ENCODE measurements around the gene OGFOD3. TPM values are rescaled to one million over a fixed set of nuclear protein-coding genes. Genes with fewer than 3 reads are reported as not detected.

OGFOD3 gene
- total and polyA plus RNA-seq, 2 experiments from 2014 or later: 9.6 to 24.6 TPM

GRCh38 chr17:82411396-82412053 is 6.9 kb downstream of the OGFOD3 start (continued):
- TF ChIP-seq, protein P1, sequence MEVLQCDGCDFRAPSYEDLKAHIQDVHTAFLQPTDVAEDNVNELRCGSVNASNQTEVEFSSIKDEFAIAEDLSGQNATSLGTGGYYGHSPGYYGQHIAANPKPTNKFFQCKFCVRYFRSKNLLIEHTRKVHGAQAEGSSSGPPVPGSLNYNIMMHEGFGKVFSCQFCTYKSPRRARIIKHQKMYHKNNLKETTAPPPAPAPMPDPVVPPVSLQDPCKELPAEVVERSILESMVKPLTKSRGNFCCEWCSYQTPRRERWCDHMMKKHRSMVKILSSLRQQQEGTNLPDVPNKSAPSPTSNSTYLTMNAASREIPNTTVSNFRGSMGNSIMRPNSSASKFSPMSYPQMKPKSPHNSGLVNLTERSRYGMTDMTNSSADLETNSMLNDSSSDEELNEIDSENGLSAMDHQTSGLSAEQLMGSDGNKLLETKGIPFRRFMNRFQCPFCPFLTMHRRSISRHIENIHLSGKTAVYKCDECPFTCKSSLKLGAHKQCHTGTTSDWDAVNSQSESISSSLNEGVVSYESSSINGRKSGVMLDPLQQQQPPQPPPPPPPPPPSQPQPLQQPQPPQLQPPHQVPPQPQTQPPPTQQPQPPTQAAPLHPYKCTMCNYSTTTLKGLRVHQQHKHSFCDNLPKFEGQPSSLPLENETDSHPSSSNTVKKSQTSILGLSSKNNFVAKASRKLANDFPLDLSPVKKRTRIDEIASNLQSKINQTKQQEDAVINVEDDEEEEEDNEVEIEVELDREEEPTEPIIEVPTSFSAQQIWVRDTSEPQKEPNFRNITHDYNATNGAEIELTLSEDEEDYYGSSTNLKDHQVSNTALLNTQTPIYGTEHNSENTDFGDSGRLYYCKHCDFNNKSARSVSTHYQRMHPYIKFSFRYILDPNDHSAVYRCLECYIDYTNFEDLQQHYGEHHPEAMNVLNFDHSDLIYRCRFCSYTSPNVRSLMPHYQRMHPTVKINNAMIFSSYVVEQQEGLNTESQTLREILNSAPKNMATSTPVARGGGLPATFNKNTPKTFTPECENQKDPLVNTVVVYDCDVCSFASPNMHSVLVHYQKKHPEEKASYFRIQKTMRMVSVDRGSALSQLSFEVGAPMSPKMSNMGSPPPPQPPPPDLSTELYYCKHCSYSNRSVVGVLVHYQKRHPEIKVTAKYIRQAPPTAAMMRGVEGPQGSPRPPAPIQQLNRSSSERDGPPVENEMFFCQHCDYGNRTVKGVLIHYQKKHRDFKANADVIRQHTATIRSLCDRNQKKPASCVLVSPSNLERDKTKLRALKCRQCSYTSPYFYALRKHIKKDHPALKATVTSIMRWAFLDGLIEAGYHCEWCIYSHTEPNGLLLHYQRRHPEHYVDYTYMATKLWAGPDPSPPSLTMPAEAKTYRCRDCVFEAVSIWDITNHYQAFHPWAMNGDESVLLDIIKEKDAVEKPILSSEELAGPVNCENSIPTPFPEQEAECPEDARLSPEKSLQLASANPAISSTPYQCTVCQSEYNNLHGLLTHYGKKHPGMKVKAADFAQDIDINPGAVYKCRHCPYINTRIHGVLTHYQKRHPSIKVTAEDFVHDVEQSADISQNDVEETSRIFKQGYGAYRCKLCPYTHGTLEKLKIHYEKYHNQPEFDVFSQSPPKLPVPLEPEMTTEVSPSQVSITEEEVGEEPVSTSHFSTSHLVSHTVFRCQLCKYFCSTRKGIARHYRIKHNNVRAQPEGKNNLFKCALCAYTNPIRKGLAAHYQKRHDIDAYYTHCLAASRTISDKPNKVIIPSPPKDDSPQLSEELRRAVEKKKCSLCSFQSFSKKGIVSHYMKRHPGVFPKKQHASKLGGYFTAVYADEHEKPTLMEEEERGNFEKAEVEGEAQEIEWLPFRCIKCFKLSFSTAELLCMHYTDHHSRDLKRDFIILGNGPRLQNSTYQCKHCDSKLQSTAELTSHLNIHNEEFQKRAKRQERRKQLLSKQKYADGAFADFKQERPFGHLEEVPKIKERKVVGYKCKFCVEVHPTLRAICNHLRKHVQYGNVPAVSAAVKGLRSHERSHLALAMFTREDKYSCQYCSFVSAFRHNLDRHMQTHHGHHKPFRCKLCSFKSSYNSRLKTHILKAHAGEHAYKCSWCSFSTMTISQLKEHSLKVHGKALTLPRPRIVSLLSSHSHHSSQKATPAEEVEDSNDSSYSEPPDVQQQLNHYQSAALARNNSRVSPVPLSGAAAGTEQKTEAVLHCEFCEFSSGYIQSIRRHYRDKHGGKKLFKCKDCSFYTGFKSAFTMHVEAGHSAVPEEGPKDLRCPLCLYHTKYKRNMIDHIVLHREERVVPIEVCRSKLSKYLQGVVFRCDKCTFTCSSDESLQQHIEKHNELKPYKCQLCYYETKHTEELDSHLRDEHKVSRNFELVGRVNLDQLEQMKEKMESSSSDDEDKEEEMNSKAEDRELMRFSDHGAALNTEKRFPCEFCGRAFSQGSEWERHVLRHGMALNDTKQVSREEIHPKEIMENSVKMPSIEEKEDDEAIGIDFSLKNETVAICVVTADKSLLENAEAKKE (CRISPR knock-in tag; IDR thresholded peaks at IDR 0.05): no peak
- no peak for TF ChIP-seq CREB1 (CRISPR knock-in tag; IDR thresholded peaks at IDR 0.05; ENCODE audit: low read depth)
- TF ChIP-seq STAT1 (IDR thresholded peaks at IDR 0.05; ENCODE audit: unreplicated experiment): no peak

- TF ChIP-seq ZNF114 (CRISPR knock-in tag; IDR thresholded peaks at IDR 0.05): no peak
- no peak for TF ChIP-seq POLR2AphosphoS5 (IDR thresholded peaks at IDR 0.05; ENCODE audit: low read depth)
- no peak for TF ChIP-seq EZH2 (IDR thresholded peaks at IDR 0.05; ENCODE audit: low read depth, unreplicated experiment)
- TF ChIP-seq JUNB (IDR thresholded peaks at IDR 0.05; ENCODE audit: unreplicated experiment): no peak
- no peak for TF ChIP-seq NANOG (IDR thresholded peaks at IDR 0.05; ENCODE audit: borderline replicate concordance)
- no peak for TF ChIP-seq EZH2phosphoT487 (IDR thresholded peaks at IDR 0.05; ENCODE audit: unreplicated experiment)
- no peak for TF ChIP-seq STAT1 (IDR thresholded peaks at IDR 0.05; ENCODE audit: unreplicated experiment)
- TF ChIP-seq CTCF (conservative IDR thresholded peaks at IDR 0.05; ENCODE audit: low read depth in 2 of 2): no peak
- H3K9me3 Mint-ChIP-seq: no peaks in the 10 kb centered on the region; the same call in 2 of the 3 replicates
- no peak overlapping the region for H3K27ac Mint-ChIP-seq
- Histone ChIP-seq H3K27me3 (ENCODE audit: insufficient read depth) (no peaks in the 10 kb centered on the region), H3K4me1 (ENCODE audit: insufficient read depth) (peaks cover 4% of the 10 kb centered on the region), H3K36me3 (ENCODE audit: insufficient read depth) (no peaks in the 10 kb centered on the region), H3F3A (replicated peaks; ENCODE audit: low read depth) (no peaks in the 10 kb centered on the region; the same call in 1 of the 2 replicates), H3K79me2 (replicated peaks; ENCODE audit: insufficient read depth) (no peaks in the 10 kb centered on the region), H3K27ac (ENCODE audit: low read depth) (no peak overlapping the region), H2AFZ (no peak overlapping the region), H4K20me1 (replicated peaks; ENCODE audit: insufficient read depth) (peaks cover 4% of the 10 kb centered on the region), H3K4me2 (no peak overlapping the region), H3K9me2 (ENCODE audit: insufficient read depth) (no peaks in the 10 kb centered on the region), H3K4me3 (no peak overlapping the region)
- DNase-seq (ENCODE audit: low spot score) (no peak), ATAC-seq (no peak)
- no peaks in the 10 kb centered on the region for H3K36me3 Mint-ChIP-seq (ENCODE audit: low read depth)
- H3K4me1 Mint-ChIP-seq: peaks cover 5% of the 10 kb centered on the region
- H3K27me3 Mint-ChIP-seq (ENCODE audit: insufficient read depth, low read depth, poor library complexity): peaks cover 4% of the 10 kb centered on the region
- no peak overlapping the region for H3K4me3 Mint-ChIP-seq
Measured at GRCh38 chr17:82410014-82410716, 8.2 kb downstream of the OGFOD3 start.
